ENCODE results near the gene ANKRD16. TPM values are rescaled to one million over a fixed set of nuclear protein-coding genes. Genes with fewer than 3 reads are reported as not detected.
"Not testable (repeated sequence)": the region's sequence is repeated elsewhere in the genome, so short reads cannot be mapped to it uniquely, and the experiment has no call there.

Gene ANKRD16
- polyA plus RNA-seq, 4 donors, result 10.2 to 15.5 (median 11.5) TPM

DNA sequence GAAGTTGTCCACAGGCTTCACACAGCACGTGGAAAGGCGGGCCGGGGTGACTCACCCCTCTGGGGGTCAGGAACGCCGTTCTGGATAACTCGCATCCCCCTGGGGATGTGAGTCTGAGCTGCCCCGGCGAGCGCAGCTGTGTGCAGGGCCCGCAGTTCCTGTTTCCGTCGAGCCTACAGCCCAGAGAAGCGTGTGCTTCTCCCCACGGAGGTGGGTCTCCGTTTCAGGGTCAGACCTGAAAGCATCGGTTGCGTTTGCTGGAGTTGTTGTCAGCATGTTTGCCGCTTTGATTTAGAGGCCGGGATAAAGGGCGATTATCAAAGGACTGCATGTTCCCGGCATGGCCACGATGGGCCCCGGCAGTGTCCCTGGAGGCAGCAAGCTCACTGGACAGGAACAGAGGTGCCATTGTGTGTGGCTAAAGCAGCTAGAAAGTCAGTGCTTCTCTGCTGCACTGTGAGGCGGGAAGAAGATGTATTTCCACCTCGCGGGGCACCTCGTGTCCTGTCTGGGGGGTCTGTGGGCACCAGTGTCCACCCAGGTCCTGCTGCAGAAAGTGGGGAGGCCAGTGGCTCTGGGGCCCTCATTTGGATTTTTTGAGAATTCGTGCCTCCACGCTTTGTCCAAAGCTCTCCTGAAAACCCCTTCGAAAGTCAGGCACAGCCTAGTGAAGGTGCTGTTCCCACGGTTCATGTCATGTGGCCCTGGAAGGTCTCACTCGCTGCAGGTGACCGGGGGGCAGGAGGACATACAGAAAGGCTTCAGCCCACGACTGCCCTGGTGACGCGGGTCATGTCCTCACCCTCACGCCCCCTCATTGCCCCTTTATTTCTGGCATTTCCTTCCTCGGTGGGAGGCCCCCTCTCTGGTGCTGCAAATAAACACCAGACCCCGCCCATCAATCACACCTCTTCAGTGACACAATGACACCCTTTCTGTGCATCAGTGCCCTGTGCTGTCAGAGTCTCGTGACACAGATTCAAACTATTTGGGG is 49.1 kb downstream of the ANKRD16 start:
- DNase-seq (ENCODE audit: low read depth in 4 of 4, low spot score in 2 of 4), result peak in 1 of 4 donors; percentile 28

DNA sequence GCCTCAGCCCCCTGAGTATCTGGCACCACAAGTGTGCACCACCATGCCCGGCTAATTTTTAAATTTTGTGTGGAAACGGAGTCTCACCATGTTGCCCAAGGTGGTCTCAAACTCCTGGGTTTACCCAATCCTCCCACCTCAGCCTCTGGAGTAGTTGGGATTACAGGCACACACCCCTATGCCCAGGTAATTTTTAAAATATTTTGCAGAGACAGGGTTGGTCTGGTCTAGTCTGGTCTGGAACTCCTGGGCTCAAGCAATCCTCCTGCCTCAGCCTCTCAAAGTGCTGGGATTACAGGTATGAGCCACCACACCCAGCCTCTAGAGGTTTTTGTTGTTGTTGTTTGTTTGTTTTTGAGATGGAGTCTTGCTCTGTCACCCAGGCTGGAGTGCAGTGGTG is 53.5 kb downstream of the ANKRD16 start:
- not testable (repeated sequence) for DNase-seq (ENCODE audit: low read depth in 4 of 4, low spot score in 2 of 4)

DNA sequence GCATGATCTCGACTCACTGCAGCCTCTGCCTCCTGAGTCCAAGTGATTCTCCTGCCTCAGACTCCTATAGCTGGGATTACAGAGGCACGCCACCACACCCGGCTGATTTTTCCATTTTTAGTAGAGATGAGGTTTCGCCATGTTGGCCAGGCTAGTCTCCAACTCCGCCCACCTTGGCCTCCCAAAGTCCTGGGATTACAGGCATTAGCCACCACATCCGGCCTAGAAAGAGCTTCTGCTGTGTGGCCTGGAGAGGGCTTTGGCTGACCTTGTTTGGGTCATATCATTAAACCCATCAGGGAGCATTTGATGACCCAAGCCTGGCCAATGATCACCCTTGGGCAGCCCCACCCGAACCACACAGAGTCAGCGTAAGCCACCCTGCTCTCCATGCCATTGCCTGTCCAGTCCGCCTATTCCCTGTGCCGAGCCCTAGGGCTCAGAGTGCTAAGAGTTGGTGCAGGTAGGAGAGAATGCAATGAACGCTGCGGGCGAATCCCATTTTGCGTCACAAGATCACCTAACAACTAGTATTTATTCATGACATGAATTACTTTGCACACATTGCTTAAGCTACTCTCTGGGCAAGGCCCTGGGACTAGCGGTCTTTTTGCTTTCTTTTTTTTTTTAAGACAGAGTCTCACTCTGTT is 54.1 kb downstream of the ANKRD16 start:
- DNase-seq (ENCODE audit: low read depth in 4 of 4, low spot score in 2 of 4), result no peak

DNA sequence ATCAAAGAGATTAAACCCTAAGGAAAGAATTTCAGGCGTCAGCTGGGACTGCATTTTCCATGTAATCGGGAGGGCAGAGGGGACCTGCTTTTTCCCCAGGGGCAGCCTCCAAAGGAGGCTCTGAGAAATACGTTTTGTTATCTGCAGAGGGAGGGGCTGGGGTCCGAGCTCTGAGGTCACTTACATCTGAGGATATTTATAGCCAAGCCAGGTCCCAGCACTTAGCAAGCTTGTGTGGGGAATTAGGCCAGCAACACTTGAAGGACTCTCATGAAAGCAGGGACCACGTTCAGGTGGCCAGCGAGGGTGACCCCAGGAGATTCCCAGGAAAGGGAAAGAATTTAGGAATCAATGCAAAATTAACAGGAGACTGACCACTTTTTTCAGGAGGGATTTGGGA is 55.9 kb downstream of the ANKRD16 start:
- no peak for DNase-seq (ENCODE audit: low read depth in 4 of 4, low spot score in 2 of 4)

DNA sequence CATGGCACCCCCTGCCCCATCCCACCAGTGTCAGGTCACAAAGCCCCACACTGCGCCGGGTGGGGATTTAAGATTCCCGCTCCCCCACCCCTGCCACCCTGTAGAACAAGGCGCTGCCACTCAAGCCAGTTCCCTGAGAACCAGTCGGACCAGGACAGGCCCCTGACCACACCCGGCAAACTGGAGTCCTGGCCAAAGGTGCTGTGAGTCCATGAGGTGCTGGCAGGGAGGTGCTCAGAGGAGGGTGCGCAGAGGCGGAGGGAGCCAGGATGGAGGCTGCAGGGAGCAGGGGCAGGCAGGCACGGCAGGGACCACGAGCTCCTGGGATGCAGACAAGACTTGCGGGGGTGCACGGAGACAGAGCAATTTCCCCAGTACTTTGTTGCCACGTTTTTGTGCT is 56.7 kb downstream of the ANKRD16 start:
- no peak for DNase-seq (ENCODE audit: low read depth in 4 of 4, low spot score in 2 of 4)

DNA sequence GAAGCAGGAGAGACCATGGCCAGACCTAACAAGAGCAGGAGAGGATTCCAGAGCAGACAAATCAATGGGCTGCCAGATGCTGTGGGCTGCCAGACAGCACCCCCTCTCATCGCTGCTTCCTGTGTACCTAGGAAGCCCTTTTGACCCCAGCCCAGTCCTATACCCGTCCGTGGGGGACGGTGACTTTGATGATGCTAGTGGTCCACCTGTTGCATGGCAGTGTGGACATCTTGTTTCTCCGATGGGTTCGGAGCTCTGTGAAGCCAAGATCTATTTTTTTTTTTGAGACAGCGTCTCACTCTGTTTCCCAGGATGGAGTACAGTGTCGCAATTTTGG is 58.3 kb downstream of the ANKRD16 start:
- no peak for DNase-seq (ENCODE audit: low read depth in 4 of 4, low spot score in 2 of 4)

DNA sequence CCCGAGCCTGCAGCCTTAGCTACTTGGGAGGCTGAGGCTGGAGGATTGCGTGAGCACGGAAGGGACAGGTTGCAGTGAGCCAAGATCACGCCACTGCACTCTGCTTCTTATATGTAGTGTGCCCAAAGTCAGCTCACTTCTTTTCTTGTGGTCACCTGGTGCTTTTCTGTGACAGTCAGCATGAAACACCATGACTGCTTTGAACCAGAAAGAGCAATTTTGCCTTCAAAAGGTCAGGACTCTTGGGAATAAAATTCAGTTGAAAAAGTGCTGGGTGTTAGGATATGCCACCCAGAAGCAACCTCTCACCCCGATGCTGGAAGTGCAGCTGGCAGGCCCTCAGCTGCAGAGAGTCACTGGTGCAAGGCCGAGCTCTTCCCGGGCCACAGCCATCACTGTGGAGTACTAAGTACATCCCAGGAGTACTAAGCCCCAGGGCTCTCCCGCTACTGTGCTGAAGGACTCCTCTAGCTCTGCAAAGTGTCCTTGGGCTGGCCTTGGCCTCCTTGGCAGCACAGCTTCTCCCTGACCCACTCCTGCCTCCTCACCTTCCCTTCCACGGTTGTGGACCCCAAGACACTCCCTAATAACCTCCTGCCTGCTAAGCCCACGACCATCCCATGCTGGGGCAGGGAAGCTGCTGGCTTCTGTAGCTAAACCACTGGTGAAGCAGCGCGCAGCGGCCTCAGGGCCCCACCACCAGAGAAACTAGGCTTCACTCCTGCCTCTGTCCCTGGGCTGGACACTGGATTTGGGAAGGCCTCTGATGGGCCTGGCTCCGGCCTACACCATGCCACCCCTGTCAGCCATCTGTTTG is 58.9 kb downstream of the ANKRD16 start:
- DNase-seq (ENCODE audit: low read depth in 4 of 4, low spot score in 2 of 4), result no peak

DNA sequence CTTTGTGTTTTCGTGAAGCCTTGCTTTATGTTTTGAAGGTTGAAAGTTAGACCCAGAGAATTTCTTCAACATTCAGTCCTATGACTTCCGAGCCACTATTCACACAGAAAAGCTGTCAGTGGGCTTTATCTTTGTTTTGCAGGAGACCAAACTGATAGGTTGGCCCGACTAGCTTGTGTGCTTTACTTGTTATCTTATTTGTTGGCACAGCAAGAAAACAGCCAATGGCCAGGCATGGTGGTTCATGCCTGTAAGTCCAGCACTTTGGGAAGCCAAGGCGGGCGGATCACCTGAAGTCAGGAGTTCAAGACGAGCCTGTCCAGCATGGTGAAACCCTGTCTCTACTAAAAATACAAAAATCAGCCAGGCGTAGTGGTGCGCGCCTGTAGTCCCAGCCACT is 60.4 kb downstream of the ANKRD16 start:
- no peak for DNase-seq (ENCODE audit: low read depth in 4 of 4, low spot score in 2 of 4)

DNA sequence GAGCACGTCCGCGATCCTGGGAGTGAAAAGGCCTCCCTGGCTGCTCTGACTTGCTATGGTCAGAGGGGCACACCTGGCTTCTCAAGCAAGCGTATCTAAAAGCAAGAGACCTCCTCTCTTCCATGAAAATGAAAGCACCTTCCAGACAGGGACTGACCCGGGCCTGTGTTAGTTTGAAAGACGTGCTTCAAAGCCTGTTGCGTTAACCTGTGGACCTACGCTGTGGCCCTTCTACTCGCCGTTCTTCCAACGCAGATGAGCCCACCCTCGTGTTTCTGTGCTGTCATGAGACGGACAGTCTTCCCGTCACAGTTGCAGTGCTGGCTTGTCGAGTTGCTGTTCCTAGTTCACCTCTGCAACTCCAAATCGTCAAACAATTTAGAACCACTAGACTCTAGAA is 61.0 kb downstream of the ANKRD16 start:
- DNase-seq (ENCODE audit: low read depth in 4 of 4, low spot score in 2 of 4), result no peak

DNA sequence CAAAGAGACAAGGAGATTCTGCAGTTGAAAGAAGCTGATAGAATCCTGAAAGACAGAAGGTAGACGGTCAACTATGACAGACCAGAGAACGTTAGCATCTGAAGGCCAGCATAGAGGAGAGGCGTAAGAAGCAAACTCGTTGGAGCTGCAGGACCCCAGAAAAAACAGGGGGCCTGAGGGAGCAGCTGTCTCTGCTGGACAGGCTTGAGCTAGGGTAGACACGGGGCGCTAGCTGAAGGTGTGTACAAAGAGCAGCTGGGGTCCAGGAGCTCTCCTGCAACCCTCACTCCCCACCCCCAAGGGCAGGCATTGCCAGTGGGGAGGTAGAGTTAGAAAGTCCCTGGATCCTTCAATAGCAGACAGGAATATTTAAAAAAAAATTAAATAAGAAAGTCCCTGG is 61.9 kb downstream of the ANKRD16 start:
- no peak for DNase-seq (ENCODE audit: low read depth in 4 of 4, low spot score in 2 of 4)

DNA sequence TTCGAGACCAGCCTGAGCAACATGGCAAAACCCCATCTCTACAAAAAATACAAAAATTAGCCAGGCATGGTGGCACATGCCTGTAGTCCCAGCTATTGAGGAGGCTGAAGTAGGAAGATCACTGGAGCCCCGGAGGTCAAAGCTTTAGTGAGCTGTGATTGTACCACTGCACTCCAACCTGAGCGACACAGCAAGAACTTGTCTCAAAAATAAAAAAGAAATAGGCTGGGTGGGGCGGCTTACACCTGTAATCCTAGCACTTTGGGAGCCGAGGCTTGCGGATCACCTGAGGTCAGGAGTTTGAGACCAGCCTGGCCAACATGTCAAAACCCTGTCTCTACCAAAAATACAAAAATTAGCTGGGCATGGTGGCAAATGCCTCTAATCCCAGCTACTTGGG is 63.2 kb downstream of the ANKRD16 start:
- DNase-seq (ENCODE audit: low read depth in 4 of 4, low spot score in 2 of 4), result not testable (repeated sequence)

DNA sequence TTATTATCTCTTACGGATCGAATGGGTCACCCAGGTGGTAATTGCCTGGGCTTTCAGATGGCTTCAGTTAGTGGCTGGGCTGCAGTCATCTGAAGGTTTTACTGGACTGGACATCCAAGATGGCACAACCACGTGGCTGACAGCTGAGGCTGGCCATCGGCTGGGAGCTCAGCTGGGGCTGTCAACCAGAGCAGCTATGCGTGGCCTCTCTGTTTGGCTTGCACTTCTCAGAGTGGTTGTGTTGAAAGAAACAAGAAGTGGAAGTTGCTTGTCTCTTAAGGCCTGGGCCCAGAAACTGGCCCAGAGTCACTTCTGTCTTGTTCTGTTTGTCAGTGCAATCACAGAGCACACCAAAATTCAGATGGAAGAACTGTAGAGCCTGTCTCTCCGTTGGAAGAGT is 70.8 kb downstream of the ANKRD16 start:
- DNase-seq (ENCODE audit: low read depth in 4 of 4, low spot score in 2 of 4), result no peak

DNA sequence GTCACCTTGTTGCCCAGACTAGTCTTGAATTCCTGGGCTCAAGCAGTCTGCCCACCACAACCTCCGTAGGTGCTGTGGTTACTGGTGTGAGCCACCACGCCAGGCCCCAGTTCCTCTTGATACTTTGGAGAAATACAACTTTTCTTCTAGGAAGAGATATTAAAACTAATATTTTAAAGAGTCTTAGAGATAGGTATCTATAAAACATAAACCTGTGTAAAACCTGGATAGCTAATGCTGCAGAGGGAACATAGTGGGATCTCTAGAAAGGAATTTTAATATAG is 71.7 kb downstream of the ANKRD16 start:
- no peak for DNase-seq (ENCODE audit: low read depth in 4 of 4, low spot score in 2 of 4)

DNA sequence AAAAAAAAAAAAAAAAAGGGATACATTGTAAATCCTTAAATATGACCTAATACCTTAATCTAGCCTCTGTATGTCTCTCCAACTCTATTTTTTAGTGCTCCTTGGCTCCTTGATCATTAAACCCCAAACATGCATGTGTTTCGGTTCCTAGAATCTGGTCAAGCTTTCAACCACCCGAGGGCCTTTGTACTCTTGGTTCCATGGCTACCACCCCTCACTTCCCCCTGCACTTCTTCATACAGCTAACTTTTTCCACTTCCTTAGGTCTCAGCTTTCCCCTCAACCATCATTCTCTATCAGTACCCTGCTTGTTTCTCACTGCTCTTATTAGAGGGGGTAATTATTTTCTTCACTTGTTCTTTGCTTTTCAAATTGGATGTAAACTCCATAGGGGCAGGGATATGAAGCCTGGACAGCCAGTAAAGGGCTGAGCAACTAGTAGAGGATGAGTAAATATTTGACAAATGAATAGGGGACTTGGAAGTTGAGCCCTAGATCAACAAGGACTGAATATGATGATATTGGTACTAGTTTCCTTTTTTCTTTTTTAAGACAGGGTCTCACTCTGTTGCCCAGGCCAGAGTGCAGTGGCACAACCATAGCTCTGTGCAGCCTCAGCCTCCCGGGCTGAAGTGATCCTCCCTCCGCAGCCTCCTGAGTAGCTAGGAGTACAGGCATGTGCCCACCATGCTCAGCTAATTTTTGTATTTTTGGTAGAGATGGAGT is 72.2 kb downstream of the ANKRD16 start:
- DNase-seq (ENCODE audit: low read depth in 4 of 4, low spot score in 2 of 4), result no peak

DNA sequence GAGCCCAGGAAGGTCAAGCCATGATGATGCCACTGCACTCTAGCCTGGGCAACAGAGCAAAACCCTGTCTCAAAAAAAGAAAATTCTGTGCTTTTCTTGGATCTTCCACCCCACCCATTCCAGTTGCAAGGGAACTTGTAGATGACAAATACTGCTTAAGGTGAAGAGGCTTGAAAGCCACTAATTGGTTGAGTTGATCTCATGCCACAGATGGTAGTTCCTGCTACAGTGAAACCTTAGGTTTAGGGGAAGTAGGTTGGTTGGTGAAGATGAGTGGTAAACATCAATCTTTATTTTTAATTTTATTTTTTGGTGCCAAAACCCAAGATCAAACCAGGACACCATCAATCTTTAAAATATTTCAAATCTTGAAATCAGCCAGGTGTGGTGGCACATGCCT is 73.5 kb downstream of the ANKRD16 start:
- DNase-seq (ENCODE audit: low read depth in 4 of 4, low spot score in 2 of 4), result no peak

DNA sequence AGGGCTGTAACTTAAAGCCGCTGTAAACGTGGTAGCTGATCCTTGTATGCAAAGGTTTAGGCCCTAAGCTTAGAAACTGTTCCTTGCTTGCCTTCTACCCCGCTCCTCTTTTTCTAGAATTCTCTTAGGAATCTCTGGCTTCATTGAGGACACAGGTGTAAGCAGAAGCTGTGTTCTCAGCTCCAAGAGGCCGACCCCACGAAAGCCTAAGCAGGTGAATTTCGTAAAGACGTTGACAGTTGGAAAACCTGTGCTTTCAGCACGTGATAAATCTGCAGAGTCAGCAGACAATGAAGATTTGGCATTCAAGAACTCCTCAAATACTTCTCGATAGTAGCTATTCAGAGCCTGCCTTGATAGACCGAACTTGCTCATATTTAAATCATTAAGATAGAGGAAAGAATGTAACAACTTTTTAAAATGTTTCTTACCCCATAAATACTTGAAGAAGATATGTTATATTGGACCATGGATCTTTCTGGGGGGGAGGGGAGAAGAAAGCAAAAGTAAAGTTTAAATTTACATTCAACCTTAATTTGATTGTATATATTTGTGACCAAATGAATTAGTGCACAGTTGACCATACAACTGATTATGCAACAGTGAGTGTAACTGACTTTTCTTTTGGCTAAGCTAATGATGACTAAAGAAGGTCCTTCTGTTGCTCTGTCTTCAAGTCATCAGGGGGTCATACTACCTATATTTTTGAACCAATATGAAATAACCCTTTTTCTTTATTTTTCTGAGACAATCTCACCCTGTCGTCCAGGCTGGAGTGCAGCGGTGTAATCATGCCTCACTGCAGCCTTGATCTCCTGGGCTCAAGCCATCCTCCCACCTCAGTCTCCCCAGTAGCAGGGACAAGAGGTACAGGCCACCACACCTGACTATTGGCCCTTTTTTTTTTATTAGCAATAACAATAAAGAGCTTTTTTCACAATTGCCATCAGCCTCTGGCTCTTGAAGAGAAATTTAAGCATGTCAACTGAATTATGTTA is 75.3 kb downstream of the ANKRD16 start:
- peak in 2 of 4 donors; percentile 34 to 55 for DNase-seq (ENCODE audit: low read depth in 4 of 4, low spot score in 2 of 4)

DNA sequence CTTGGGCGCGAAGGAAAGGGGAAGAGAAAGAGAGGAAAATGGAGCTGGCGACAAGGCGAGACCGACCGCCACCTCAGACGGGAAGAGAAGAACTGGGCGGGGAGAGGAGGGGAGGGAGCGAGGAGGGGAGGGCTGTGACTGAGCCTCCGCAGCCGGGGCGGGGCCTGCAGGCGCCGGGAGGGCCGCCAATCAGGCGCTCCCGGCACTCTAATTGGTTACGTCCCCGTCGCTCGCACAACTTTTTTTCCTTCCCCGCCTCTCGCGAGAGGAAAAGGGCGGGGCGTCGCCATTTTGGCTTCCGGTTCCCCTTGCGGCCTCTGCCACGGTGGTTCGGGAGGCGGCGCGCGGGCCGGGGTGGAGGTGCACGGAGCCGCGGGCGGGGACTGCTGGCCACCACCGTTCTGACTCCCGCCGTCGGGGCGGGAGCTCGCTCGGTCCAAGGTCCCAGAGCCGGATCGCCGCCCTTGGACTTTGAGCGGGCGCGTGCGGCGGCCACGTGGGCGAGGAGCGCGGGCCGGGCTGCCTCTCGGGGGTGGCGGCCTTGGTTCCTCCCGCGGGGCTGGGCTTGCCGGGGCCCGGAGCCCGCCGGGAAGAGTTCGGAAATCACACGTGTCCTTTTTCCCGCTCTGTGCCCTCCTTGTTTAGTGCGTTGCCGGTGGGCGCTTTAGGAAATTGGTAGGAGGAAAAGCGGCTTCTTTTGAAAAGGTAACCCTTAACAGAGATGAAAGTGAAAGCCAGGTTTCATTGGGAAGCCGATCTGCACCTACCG is 76.2 kb downstream of the ANKRD16 start, which contains the start of gene GDI2:
Gene GDI2 (minus strand): TSS at position 94 of the 769 bp plus-strand sequence. CDS start 176 bp downstream, outside the sequence.
- DNase-seq (ENCODE audit: low read depth in 4 of 4, low spot score in 2 of 4), result peak; percentile 93 to 98 (median 94)

DNA sequence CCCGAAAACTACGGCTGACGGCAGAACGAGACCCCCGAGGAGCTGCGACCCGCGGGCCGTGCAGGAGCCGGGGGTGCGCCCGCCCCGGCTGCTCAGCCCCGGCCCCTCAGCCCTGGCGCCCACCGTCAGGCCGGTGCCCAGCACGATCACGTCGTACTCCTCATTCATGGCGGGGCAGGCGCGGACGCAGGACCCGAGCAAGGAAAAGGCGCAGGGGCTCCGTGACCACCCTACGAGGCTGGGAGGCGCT is 76.7 kb downstream of the ANKRD16 start:
- no peak for DNase-seq (ENCODE audit: low read depth in 4 of 4, low spot score in 2 of 4)

Data from left renal cortex interstitium (tissue), 4 donors.